Mucosa of descending colon (tissue), 3 donors: ENCODE measurements around the gene SP1. TPM values are rescaled to one million over a fixed set of nuclear protein-coding genes. Genes with fewer than 3 reads are reported as not detected.
"Not testable (repeated sequence)": the region's sequence is repeated elsewhere in the genome, so short reads cannot be mapped to it uniquely, and the experiment has no call there.

ENCODE experiments used
- ATAC-seq: fragments of 200-7000 bp; cut with Tn5 transposase; one replicate; pipeline ENCODE4 v1.9.1; 2020; ENCODE audit warnings: mild to moderate bottlenecking, moderate library complexity
- DNase-seq, 3 donors: peaks; one replicate each; pipeline ENCODE4 v3.0.0-alpha.2; 2020
- H3K36me3 ChIP-seq: fragments of 200-600 bp; one replicate; pipeline ENCODE4 v1.8.0; 2021; ENCODE audit warnings: low read depth, mild to moderate bottlenecking
- H3K4me1 ChIP-seq: fragments of 200-600 bp; one replicate; pipeline ENCODE4 v1.8.0; 2021; ENCODE audit warnings: low read depth, mild to moderate bottlenecking
- H3K4me3 ChIP-seq: fragments of 200-600 bp; one replicate; pipeline ENCODE4 v1.8.0; 2021; ENCODE audit warnings: mild to moderate bottlenecking
- H3K9me3 ChIP-seq: fragments of 200-600 bp; one replicate; pipeline ENCODE4 v1.8.0; 2021; ENCODE audit warnings: mild to moderate bottlenecking
- intact Hi-C, 2 donors: fragments of 100-400 bp; cut with DNase I in 1 of 2; cut with micrococcal nuclease in 1 of 2; formaldehyde crosslinking; loops; one replicate each; pipeline versions ENCODE4 v1.11.0 to v1.11.1; 2022; cut with DNase I, micrococcal nuclease
- total RNA-seq, 3 donors: library from RNA; stranded (reverse); fragmentation: NEBNext Ultra II Directional in 2 of 3; extraction: Animal tissue kit (Norgen Biotek cat#: 25700) in 2 of 3; gene quantifications; one replicate each; pipeline versions ENCODE4 v1.2.1 to v1.2.4, GENCODE V29; 2021 to 2023
- TF ChIP-seq, protein P1 (sequence below): fragments of 200-600 bp; IDR thresholded peaks from one replicate; pipeline ENCODE4 v1.8.0; 2022; ENCODE audit warnings: antibody characterized with exemption, mild to moderate bottlenecking
- donor health status: DM: no; HTN: no; CAD: no; lungs with moderate emphysema.
- donor health status: DM: no; HTN: no; CAD: no.
- donor health status: DM: no; HTN: yes; CAD: no.

The SP1 gene
- total RNA-seq, 3 donors from 2014 or later, result 96.1 to 111 (median 105) TPM

DNA sequence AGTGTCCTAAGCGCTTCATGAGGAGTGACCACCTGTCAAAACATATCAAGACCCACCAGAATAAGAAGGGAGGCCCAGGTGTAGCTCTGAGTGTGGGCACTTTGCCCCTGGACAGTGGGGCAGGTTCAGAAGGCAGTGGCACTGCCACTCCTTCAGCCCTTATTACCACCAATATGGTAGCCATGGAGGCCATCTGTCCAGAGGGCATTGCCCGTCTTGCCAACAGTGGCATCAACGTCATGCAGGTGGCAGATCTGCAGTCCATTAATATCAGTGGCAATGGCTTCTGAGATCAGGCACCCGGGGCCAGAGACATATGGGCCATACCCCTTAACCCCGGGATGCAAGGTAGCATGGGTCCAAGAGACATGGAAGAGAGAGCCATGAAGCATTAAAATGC is 31.0 kb downstream of the SP1 start:
- Histone ChIP-seq H3K36me3 (peaks cover 16% of the 10 kb centered on the region), H3K4me1 (no peaks in the 10 kb centered on the region), H3K4me3 (no peak overlapping the region), H3K9me3 (no peaks in the 10 kb centered on the region)
- intact Hi-C loops, result no loop called here
- ATAC-seq (no peak), DNase-seq (no peak)
- TF ChIP-seq, protein P1, sequence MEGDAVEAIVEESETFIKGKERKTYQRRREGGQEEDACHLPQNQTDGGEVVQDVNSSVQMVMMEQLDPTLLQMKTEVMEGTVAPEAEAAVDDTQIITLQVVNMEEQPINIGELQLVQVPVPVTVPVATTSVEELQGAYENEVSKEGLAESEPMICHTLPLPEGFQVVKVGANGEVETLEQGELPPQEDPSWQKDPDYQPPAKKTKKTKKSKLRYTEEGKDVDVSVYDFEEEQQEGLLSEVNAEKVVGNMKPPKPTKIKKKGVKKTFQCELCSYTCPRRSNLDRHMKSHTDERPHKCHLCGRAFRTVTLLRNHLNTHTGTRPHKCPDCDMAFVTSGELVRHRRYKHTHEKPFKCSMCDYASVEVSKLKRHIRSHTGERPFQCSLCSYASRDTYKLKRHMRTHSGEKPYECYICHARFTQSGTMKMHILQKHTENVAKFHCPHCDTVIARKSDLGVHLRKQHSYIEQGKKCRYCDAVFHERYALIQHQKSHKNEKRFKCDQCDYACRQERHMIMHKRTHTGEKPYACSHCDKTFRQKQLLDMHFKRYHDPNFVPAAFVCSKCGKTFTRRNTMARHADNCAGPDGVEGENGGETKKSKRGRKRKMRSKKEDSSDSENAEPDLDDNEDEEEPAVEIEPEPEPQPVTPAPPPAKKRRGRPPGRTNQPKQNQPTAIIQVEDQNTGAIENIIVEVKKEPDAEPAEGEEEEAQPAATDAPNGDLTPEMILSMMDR, result no peak

DNA sequence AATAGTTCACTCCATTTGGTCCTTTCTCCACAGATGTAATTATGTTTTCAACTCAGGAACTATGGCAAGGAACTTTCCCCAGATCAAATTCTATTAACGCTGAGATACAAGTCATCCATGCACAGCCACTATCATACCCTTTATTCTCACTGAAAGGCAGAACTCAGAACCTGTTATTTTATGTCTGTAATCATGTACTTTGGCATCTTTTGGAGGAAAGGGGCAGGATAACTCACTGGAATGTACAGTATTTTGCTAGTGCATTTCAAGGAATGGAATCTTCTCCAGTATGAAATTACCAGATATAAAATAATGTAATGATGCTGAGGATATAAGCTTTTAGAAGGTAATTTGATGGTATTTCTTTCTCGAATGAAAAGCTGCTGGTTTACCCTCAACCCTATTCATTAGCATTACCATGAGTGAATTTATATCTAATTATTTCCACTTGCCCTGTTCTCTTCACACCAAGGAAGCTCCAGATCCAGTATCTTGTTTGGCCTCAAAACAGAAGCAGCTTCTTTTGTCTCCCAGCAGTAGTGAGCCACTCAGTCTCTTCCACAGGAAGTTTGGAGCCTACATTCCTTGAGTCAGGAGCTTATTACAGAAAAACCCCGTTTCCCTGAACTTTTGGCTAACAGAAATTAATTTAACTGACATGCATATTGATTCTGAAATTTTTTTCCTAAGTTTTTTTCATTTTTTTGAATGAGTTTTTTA is 33.7 kb downstream of the SP1 start:
- DNase-seq (no peak), ATAC-seq (no peak)
- intact Hi-C loops, result no loop called here
- TF ChIP-seq, protein P1, result no peak
- Histone ChIP-seq H3K4me3 (no peak overlapping the region), H3K9me3 (no peaks in the 10 kb centered on the region), H3K36me3 (peaks cover 16% of the 10 kb centered on the region), H3K4me1 (no peaks in the 10 kb centered on the region)

DNA sequence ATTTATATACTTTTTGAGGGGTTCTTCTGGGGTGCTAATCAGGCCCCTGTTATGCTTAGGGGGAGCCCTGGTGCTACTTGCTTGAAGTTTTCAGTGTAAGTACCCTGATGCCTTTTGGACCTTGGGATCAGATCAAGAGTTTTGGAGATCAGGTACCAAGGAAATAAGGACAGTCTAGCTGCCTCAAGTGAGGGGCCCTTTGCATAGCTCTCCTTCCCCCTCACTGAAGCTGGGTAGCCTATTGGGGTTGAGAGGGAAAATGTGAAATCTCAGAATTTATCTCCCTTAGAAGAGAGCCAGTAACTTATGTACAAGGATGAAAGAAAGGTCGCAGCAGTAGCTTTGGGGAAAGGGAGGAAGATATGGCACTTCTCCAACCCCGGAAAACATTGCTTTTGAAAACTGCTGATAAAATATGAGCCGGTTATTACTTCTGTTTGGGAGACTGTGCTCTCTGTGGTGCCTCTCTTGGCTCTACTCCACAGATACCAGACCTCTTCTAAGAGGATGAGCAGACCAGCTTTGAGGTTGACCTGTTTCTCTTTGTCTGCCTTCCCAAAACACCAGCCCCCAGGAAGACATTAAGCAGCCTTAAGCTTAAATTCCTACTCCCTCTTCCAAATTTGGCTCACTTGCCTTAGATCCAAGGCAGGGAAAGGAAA is 34.9 kb downstream of the SP1 start:
- TF ChIP-seq, protein P1, result no peak
- no peaks in the 10 kb centered on the region for H3K9me3 ChIP-seq
- H3K36me3 ChIP-seq, result peaks cover 8% of the 10 kb centered on the region
- ATAC-seq (no peak), DNase-seq (no peak)
- no peaks in the 10 kb centered on the region for H3K4me1 ChIP-seq
- intact Hi-C loops, result no loop called here
- no peak overlapping the region for H3K4me3 ChIP-seq

DNA sequence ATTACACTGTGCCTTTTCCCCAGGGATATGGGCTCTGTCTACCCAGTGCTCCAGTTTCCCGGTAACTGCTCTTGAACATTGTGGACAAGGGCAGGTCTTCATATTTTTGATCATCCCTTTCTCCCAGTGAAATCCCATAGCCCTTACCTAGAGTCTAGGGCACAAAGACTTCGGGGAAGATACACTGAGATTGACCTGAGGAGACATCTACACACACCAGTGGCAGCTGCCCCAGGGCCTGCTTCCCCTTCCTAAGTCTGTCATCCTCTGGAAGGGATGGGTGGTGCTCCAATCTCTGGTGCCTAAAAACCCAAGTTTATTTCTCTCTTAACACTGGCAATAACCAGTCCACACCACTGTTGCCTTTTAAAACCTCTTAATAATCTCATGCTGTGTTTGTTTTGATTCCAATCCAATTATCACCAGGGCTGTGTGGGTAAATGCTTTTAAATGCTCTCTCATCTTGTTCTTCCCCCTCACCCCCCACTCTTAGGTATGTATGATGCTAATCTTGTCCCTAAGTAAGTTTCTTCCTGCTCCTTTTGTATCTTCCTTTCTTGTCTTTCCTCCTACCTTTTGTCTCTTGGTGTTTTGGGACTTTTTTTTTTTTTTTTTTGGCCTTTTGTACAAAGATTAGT is 35.9 kb downstream of the SP1 start:
- H3K36me3 ChIP-seq, H3K4me1 ChIP-seq, intact Hi-C loops: not testable (repeated sequence)

DNA sequence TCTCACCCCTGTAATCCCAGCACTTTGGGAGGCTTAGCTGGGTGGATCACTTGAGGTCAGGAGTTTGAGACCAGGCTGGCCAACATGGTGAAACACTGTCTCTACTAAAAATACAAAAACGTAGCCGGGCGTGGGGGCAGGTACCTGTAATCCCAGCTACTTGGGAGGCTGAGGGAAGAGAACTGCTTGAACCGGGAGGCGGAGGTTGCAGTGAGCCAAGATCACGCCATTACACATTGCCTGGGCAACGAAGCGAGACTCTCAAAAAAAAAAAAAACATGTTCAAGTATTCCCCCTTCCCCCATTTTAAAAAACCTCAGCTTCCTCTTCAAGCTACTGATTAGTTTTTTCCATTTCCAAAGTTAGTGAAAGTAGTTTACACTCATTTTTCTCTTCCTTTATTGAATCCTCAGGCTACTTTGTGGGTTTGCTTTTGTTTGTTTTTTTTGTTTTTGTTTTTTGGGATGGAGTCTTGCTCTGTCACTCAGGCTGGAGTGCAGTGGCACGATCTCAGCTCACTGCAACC is 37.4 kb downstream of the SP1 start:
- DNase-seq, H3K36me3 ChIP-seq, H3K4me3 ChIP-seq, ATAC-seq, H3K9me3 ChIP-seq, H3K4me1 ChIP-seq, intact Hi-C loops: not testable (repeated sequence)

More for the DNA sequence above, 35.9 kb downstream of the SP1 start:
- not testable (repeated sequence) for H3K9me3 ChIP-seq, DNase-seq, ATAC-seq, H3K4me3 ChIP-seq

DNA sequence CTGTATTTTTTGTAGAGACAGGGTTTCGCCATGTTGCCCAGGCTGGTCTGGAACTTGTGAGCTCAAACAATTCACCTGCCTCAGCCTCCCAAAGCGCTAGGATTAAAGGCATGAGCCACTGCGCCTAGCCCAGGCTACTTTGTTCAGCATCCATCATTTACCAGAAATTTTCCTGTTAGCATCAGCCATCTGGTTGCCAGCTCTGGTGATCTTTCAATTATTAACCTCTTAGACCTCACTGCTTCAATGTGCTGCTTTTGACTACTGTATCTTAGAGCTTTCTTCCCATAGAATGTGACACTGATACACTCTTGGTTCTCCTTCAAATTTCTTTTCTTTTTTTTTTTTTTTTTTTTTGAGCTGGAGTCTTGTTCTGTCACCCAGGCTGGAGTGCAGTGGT is 38.2 kb downstream of the SP1 start:
- TF ChIP-seq, protein P1, result no peak
- intact Hi-C loops, result loop anchor here in 1 of 2 donors (2.0 kb wide), 1 partner anchor 65 kb away; no protein-coding TSS in a partner anchor
- Histone ChIP-seq H3K4me3 (no peak overlapping the region), H3K4me1 (no peaks in the 10 kb centered on the region), H3K36me3 (no peaks in the 10 kb centered on the region), H3K9me3 (no peaks in the 10 kb centered on the region)
- DNase-seq (no peak), ATAC-seq (no peak)
